K562 (cell line): ENCODE data around the gene ASCC1.

Experiments
- BRD9 ChIP-seq: fragments of 450-650 bp; IDR thresholded peaks from 2 replicates; pipeline ENCODE4 v1.6.1; 2018; ENCODE audit warnings: low read depth; ENCODE audit not compliant: partially characterized antibody
- SMAD3 ChIP-seq: fragments of 450-650 bp; formaldehyde crosslinking; conservative IDR thresholded peaks from 2 replicates; pipeline ENCODE4 v1.4.0; 2020; ENCODE audit warnings: mild to moderate bottlenecking
- TF ChIP-seq, protein P1 (sequence below), 3 experiments: IDR thresholded peaks in 2 of 3; conservative IDR thresholded peaks in 1 of 3; 2 replicates each; pipeline ENCODE4 v1.5.1; 2011 to 2012; ENCODE audit warnings: low read length in 3 of 3, mild to moderate bottlenecking in 3 of 3, control low read depth in 2 of 3, improper control_type of control experiment in 1 of 3, inconsistent platforms in 1 of 3, low read depth in 1 of 3, mixed read lengths in 1 of 3, moderate library complexity in 1 of 3; ENCODE audit not compliant: insufficient read depth in 2 of 3

DNA sequence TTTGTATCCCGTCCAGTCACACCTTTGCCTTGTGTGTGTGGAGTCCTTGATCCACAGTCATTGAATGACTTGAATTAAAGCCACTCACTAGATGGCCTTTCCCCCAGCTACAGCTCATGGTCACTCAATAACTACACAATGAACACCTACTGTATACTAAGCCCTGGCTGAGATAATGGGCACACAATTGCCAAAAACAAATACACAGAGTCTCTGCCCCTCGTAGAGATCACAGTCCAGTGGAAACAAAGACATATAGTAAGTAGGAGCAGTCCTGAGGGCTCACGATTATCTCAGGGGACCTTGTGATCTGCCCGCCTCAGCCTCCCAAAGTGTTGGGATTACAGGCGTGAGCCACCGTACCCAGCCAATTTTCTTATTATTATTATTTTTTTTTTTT lies 35.6 kb upstream of the ASCC1 start:
- TF ChIP-seq SMAD3 (CRISPR knock-in tag) (no peak), BRD9 (no peak)
- TF ChIP-seq, protein P1, sequence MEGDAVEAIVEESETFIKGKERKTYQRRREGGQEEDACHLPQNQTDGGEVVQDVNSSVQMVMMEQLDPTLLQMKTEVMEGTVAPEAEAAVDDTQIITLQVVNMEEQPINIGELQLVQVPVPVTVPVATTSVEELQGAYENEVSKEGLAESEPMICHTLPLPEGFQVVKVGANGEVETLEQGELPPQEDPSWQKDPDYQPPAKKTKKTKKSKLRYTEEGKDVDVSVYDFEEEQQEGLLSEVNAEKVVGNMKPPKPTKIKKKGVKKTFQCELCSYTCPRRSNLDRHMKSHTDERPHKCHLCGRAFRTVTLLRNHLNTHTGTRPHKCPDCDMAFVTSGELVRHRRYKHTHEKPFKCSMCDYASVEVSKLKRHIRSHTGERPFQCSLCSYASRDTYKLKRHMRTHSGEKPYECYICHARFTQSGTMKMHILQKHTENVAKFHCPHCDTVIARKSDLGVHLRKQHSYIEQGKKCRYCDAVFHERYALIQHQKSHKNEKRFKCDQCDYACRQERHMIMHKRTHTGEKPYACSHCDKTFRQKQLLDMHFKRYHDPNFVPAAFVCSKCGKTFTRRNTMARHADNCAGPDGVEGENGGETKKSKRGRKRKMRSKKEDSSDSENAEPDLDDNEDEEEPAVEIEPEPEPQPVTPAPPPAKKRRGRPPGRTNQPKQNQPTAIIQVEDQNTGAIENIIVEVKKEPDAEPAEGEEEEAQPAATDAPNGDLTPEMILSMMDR (IDR thresholded peaks at IDR 0.05 in 2 of 3, conservative IDR thresholded peaks at IDR 0.05 in 1 of 3; ENCODE audit: insufficient read depth in 2 of 3, low read depth in 1 of 3, low read length in 3 of 3), result no peak
